Sciatic nerve (tissue), 2 donors: Measurements from ENCODE around the gene TSSK2. TPM values are rescaled to one million over a fixed set of nuclear protein-coding genes. Genes with fewer than 3 reads are reported as not detected.
A peak's percentile ranks its signal among the peaks of the same experiment; 100 is the strongest.

ENCODE experiments used
- ATAC-seq: fragments of 200-7000 bp; cut with Tn5 transposase; one replicate; pipeline ENCODE4 v1.9.1; 2020; ENCODE audit warnings: mild to moderate bottlenecking, moderate library complexity
- DNase-seq: peaks from one replicate; pipeline ENCODE4 v3.0.0-alpha.2; 2020; ENCODE audit warnings: low spot score
- intact Hi-C: fragments of 100-400 bp; cut with DNase I; formaldehyde crosslinking; loops from one replicate; pipeline ENCODE4 v1.14.2; 2022
- total RNA-seq: library from RNA; stranded (reverse); fragmentation: NEBNext Ultra II Directional; extraction: Animal tissue kit (Norgen Biotek cat#: 25700); gene quantifications from one replicate; pipeline ENCODE4 v1.2.1, GENCODE V29; 2021
- donor health status: DM: no; HTN: no; CAD: no.
- donor health status: DM: no; HTN: no; CAD: no.

TSSK2 gene
- total RNA-seq, 1 donor from 2014 or later: not detected

GRCh38 chr22:19105456-19105855 is 25.7 kb upstream of the TSSK2 start:
- intact Hi-C loops: loop anchor here (10.0 kb wide), 1 partner anchor 61 kb away; no protein-coding TSS in a partner anchor
- ATAC-seq: no peak
- peak; percentile 35 for DNase-seq

- peak; percentile 54 for DNase-seq
- intact Hi-C loops: loop anchor here (10.0 kb wide), 1 partner anchor 61 kb away; no protein-coding TSS in a partner anchor
- no peak for ATAC-seq
Observed at GRCh38 chr22:19105867-19106802, 25.0 kb upstream of the TSSK2 start.

GRCh38 chr22:19106886-19107729 is 24.0 kb upstream of the TSSK2 start:
- peak; percentile 13 for DNase-seq
- intact Hi-C loops: loop anchor here (10.0 kb wide), 1 partner anchor 62 kb away; no protein-coding TSS in a partner anchor
- ATAC-seq: no peak

GRCh38 chr22:19107730-19108074 is 23.4 kb upstream of the TSSK2 start:
- ATAC-seq (no peak), DNase-seq (peak; percentile 4)
- intact Hi-C loops: loop anchor here (10.0 kb wide), 1 partner anchor 63 kb away; no protein-coding TSS in a partner anchor

GRCh38 chr22:19108807-19109197 is 22.3 kb upstream of the TSSK2 start:
- DNase-seq: no peak
- no peak for ATAC-seq
- intact Hi-C loops: loop anchor here (10.0 kb wide), 1 partner anchor 64 kb away; no protein-coding TSS in a partner anchor

GRCh38 chr22:19109198-19110063 is 21.7 kb upstream of the TSSK2 start:
- intact Hi-C loops: loop anchor here (10.0 kb wide), 1 partner anchor 65 kb away; no protein-coding TSS in a partner anchor
- DNase-seq (peak; percentile 15), ATAC-seq (peak; percentile 90)

- DNase-seq (no peak), ATAC-seq (no peak)
- intact Hi-C loops: no loop called here
Observed at GRCh38 chr22:19110064-19110458, 21.0 kb upstream of the TSSK2 start.

GRCh38 chr22:19110646-19111045 is 20.5 kb upstream of the TSSK2 start:
- DNase-seq: no peak
- no peak for ATAC-seq
- intact Hi-C loops: no loop called here

GRCh38 chr22:19111140-19111539 is 20.0 kb upstream of the TSSK2 start:
- ATAC-seq (no peak), DNase-seq (peak; percentile 17)
- intact Hi-C loops: no loop called here

- DNase-seq (peak; percentile 18), ATAC-seq (no peak)
- intact Hi-C loops: no loop called here
Observed at GRCh38 chr22:19111584-19111983, 19.5 kb upstream of the TSSK2 start.

GRCh38 chr22:19113429-19113828 is 17.7 kb upstream of the TSSK2 start:
- intact Hi-C loops: no loop called here

GRCh38 chr22:19114984-19115552 is 16.0 kb upstream of the TSSK2 start:
- no peak for ATAC-seq
- intact Hi-C loops: no loop called here
- no peak for DNase-seq

More at GRCh38 chr22:19113429-19113828, 17.7 kb upstream of the TSSK2 start:
- ATAC-seq: no peak
- no peak for DNase-seq

GRCh38 chr22:19115628-19116027 is 15.5 kb upstream of the TSSK2 start:
- no peak for DNase-seq
- intact Hi-C loops: no loop called here
- ATAC-seq: no peak

- intact Hi-C loops: no loop called here
- ATAC-seq (no peak), DNase-seq (no peak)
Observed at GRCh38 chr22:19117111-19117512, 14.0 kb upstream of the TSSK2 start.

GRCh38 chr22:19118329-19118880 is 12.7 kb upstream of the TSSK2 start:
- intact Hi-C loops: no loop called here
- ATAC-seq (no peak), DNase-seq (no peak)

- DNase-seq (no peak), ATAC-seq (no peak)
- intact Hi-C loops: no loop called here
Observed at GRCh38 chr22:19119949-19120348, 11.2 kb upstream of the TSSK2 start.

GRCh38 chr22:19120829-19121630 is 10.1 kb upstream of the TSSK2 start:
- ATAC-seq (no peak), DNase-seq (no peak)
- intact Hi-C loops: no loop called here
